GM12864 (cell line): ENCODE data around the gene DEPP1.

Source experiments
- DNase-seq: peaks from one replicate; pipeline ENCODE4 v3.0.0-alpha.2; 2011; ENCODE audit warnings: low read depth
- H3K4me3 ChIP-seq: 2 replicates; pipeline ENCODE4 v1.5.1; 2011; ENCODE audit warnings: mild to moderate bottlenecking, low read depth, low read length, control low read depth
- TF ChIP-seq, protein P1 (sequence below): IDR thresholded peaks from 2 replicates; pipeline ENCODE4 v1.5.1; 2011; ENCODE audit warnings: low read depth, mild to moderate bottlenecking, moderate library complexity, low read length, control low read depth, inconsistent platforms; ENCODE audit errors: missing control alignments

Gene DEPP1

DNA sequence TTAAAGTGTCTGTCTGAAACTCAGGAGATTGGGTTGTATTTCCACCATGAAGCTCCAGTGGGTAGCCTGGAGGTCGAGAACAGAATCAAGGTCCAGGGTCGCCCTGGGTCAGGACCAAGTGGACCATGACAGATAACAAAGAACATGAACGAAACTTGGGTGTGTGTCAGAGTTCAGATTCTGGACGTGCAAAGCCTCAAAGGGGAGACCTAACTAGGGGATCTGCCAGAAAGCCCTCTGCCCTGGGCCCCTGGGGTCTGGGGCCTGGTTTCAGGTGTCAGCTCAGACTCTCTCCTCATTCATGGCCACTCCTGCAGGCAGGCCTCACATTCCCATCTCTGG lies 17.4 kb downstream of the DEPP1 start:
- H3K4me3 ChIP-seq: no peak overlapping the region
- DNase-seq: no peak
- TF ChIP-seq, protein P1, sequence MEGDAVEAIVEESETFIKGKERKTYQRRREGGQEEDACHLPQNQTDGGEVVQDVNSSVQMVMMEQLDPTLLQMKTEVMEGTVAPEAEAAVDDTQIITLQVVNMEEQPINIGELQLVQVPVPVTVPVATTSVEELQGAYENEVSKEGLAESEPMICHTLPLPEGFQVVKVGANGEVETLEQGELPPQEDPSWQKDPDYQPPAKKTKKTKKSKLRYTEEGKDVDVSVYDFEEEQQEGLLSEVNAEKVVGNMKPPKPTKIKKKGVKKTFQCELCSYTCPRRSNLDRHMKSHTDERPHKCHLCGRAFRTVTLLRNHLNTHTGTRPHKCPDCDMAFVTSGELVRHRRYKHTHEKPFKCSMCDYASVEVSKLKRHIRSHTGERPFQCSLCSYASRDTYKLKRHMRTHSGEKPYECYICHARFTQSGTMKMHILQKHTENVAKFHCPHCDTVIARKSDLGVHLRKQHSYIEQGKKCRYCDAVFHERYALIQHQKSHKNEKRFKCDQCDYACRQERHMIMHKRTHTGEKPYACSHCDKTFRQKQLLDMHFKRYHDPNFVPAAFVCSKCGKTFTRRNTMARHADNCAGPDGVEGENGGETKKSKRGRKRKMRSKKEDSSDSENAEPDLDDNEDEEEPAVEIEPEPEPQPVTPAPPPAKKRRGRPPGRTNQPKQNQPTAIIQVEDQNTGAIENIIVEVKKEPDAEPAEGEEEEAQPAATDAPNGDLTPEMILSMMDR: no peak

GRCh38 chr10:44960482-44961229 lies 18.0 kb downstream of the DEPP1 start:
- peak overlapping the region; percentile 71 for H3K4me3 ChIP-seq
- DNase-seq: no peak

DNA sequence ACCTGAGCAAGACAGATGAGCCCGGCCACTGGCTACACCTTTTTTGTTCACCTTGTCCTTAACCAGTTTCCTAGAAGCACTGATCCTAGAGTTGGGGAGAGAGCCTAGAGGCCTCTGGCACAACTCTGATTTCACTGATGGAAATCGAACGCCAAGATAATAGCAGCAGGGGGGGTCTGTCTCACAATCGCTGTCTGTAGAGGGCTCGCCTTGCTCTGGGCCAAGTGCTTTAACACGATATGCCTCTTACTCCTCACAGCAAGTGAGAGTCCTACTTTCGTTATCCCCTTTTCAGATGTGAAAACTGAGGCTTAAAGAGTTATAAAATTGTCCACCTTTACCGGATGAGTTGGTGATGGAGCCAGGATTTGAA lies 18.5 kb downstream of the DEPP1 start:
- no peak for DNase-seq
- H3K4me3 ChIP-seq: peak overlapping the region; percentile 71
- TF ChIP-seq, protein P1: no peak

More at GRCh38 chr10:44960482-44961229, 18.0 kb downstream of the DEPP1 start:
- TF ChIP-seq, protein P1: no peak

GRCh38 chr10:44959247-44960087 lies 19.1 kb downstream of the DEPP1 start, which contains the start of gene RASSF4:
RASSF4 (plus strand) TSS chr10:44959802; CDS start chr10:44970203, 10,401 bp downstream.
- TF ChIP-seq, protein P1: no peak
- DNase-seq: no peak
- peak within 1 kb of the TSS; percentile 78 for H3K4me3 ChIP-seq

DNA sequence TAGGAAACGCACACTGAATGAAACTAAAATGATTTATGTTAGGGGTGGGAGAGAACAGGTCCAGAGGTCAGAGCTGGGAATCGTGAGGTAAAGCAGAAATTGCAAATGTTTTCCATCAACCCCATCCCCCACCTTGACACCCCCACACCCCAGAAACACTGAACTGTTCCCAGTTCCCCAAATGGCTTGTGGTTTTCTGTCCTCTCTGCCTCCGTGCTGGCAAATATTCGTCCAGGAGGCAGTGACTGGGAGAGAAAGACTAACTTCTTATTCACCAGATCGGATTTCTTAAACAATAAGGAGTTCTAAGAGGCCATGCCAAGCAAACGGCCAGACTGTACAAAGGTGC lies 19.7 kb downstream of the DEPP1 start:
- TF ChIP-seq, protein P1: no peak

DNA sequence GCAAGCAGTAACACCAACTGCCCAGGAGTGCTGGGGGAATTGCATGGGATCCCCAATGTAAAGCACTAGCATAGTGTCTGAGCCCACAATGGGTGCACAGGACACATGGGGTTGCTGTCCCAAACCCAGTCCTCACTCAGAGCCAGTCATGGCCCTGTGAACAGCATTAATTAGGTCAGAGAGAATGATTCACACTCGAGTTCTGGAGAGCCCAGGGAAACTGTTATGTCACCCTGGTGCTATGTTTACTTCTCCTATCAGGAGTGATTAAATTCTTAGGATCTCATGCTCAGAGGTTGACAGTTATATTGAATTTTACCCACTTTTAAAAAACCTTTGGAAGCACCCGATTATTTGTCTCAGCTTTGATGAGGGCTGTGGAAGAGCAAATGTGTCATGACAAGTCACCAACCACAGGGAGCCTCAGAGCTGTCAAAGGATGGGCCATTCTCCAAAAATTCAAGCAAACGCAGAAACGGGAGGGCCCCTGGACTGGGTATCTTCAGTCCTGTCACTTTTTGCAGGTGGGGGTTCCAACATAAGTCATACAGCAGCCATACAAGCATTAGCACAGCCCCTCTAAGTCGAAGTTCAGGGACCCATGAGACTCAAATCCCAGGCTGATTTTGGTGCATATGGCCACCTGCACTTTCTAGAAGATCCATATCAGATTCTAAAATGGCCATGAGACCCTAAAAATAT lies 20.3 kb downstream of the DEPP1 start:
- DNase-seq: no peak
- peak overlapping the region; percentile 78 for H3K4me3 ChIP-seq
- TF ChIP-seq, protein P1: no peak

More for the DNA sequence above, 19.7 kb downstream of the DEPP1 start:
- DNase-seq: no peak
- peak overlapping the region; percentile 78 for H3K4me3 ChIP-seq
